NCI-H524 (cell line): ENCODE results near the gene ILK.

Experiments used
- DNase-seq, 2 experiments: peaks; one replicate each; lab custom pipeline; 2025; lab: John Stamatoyannopoulos, UW

ILK gene

GRCh38 chr11:6656936-6657335, 53.4 kb downstream of the ILK start:
- DNase-seq = no peak

GRCh38 chr11:6657346-6657745, 53.8 kb downstream of the ILK start:
- no peak for DNase-seq

- DNase-seq = no peak
Observed at GRCh38 chr11:6658647-6659046, 55.1 kb downstream of the ILK start.
